ENCODE measurements around the gene GSN. TPM values are rescaled to one million over a fixed set of nuclear protein-coding genes. Genes with fewer than 3 reads are reported as not detected.

GSN gene
- total and polyA plus RNA-seq, 4 donors: 133 to 468 (median 233) TPM

DNA sequence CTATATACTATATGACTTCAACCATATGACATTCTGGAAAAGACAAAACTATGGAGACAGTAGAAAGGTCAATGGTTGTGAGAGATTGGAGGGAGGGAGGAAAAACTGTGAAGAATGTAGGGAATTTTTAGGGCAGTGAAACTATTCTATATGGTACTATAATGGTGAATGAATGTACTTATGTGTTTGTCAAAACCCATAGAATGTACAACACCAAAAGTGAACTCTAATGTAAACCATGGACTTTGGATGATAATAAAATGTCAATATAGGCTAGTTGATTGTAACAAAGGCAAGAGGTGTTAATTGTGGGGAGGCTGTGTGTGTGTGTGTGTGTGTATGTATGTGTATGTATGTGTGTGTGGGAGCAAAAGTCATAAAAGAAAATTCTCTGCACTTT lies 112.9 kb downstream of the GSN start:
- ATAC-seq (ENCODE audit: insufficient read depth, low FRiP score): no peak
- TF ChIP-seq, protein P1, sequence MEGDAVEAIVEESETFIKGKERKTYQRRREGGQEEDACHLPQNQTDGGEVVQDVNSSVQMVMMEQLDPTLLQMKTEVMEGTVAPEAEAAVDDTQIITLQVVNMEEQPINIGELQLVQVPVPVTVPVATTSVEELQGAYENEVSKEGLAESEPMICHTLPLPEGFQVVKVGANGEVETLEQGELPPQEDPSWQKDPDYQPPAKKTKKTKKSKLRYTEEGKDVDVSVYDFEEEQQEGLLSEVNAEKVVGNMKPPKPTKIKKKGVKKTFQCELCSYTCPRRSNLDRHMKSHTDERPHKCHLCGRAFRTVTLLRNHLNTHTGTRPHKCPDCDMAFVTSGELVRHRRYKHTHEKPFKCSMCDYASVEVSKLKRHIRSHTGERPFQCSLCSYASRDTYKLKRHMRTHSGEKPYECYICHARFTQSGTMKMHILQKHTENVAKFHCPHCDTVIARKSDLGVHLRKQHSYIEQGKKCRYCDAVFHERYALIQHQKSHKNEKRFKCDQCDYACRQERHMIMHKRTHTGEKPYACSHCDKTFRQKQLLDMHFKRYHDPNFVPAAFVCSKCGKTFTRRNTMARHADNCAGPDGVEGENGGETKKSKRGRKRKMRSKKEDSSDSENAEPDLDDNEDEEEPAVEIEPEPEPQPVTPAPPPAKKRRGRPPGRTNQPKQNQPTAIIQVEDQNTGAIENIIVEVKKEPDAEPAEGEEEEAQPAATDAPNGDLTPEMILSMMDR (IDR thresholded peaks at IDR 0.05; ENCODE audit: control extremely low read depth, extremely low read depth): no peak
- Histone ChIP-seq H3K9ac (ENCODE audit: insufficient read depth in 1 of 2, low read length in 2 of 2) (no peak overlapping the region), H3K4me3 (no peak overlapping the region), H3K9me3 (ENCODE audit: control insufficient read depth in 4 of 4, insufficient read depth in 3 of 4, low read length in 3 of 4) (no peaks in the 10 kb centered on the region), H3K27ac (ENCODE audit: low read depth in 1 of 2, low read length in 1 of 2) (no peak overlapping the region), H3K27me3 (ENCODE audit: control insufficient read depth in 3 of 3, insufficient read depth in 3 of 3, low read length in 2 of 3) (no peaks in the 10 kb centered on the region), H3K4me1 (ENCODE audit: control insufficient read depth in 5 of 5, insufficient read depth in 5 of 5, low read length in 5 of 5) (peaks cover 0 to 6% (median 0%) of the 10 kb centered on the region in 5 donors), H3K36me3 (ENCODE audit: control insufficient read depth in 4 of 4, insufficient read depth in 4 of 4, low read length in 4 of 4) (no peaks in the 10 kb centered on the region)
- no peak for DNase-seq

Other genes with a start within 250 kb of the GSN start
- gene C5, start 217.9 kb upstream of the GSN start, total RNA-seq: 10 to 100 TPM; 16.4 to 53.2 TPM
- 1 to 10 TPM; 9.5 to 9.8 TPM for gene C5, start 217.9 kb upstream of the GSN start, polyA plus RNA-seq
- 10 to 100 TPM; 25.7 to 42.9 TPM for gene CNTRL, start 193.2 kb upstream of the GSN start, total RNA-seq
- gene CNTRL, start 193.2 kb upstream of the GSN start, polyA plus RNA-seq: 10 to 100 TPM in 1 of 2 donors, 1 to 10 TPM in 1; 9.5 to 10.8 TPM
- gene RAB14, start 66.3 kb upstream of the GSN start, total RNA-seq: 100 to 1,000 TPM in 1 of 2 donors, 10 to 100 TPM in 1; 73.9 to 108 TPM
- gene RAB14, start 66.3 kb upstream of the GSN start, polyA plus RNA-seq: 10 to 100 TPM; 26.3 to 37.8 TPM
- gene STOM, start 102.1 kb downstream of the GSN start, total RNA-seq: 100 to 1,000 TPM; 405 to 470 TPM
- gene STOM, start 102.1 kb downstream of the GSN start, polyA plus RNA-seq: 100 to 1,000 TPM; 311 to 413 TPM
- gene GGTA1, start 231.7 kb downstream of the GSN start, total RNA-seq: 1 to 10 TPM; 6.3 to 6.6 TPM
- gene GGTA1, start 231.7 kb downstream of the GSN start, polyA plus RNA-seq: 1 to 10 TPM; 1.5 to 5.4 TPM